AG08396 (cell line): Measurements from ENCODE around the gene LGALS16.
"Not testable (repeated sequence)": the region's sequence is repeated elsewhere in the genome, so short reads cannot be mapped to it uniquely, and the experiment has no call there.

Source experiments
- DNase-seq: peaks from one replicate; pipeline ENCODE4 v3.0.0; 2012; ENCODE audit warnings: low spot score, mixed read lengths

LGALS16 gene

GRCh38 chr19:39677961-39678889 is 22.5 kb downstream of the LGALS16 start:
- DNase-seq, result peak; percentile 7

- DNase-seq, result no peak
Measured at GRCh38 chr19:39679056-39679790, 23.5 kb downstream of the LGALS16 start.

- DNase-seq, result no peak
Measured at GRCh38 chr19:39679791-39680168, 24.1 kb downstream of the LGALS16 start.

- no peak for DNase-seq
Measured at GRCh38 chr19:39680593-39680992, 24.9 kb downstream of the LGALS16 start.

GRCh38 chr19:39681416-39681815 is 25.7 kb downstream of the LGALS16 start:
- DNase-seq, result no peak

- DNase-seq, result no peak
Measured at GRCh38 chr19:39684267-39684666, 28.6 kb downstream of the LGALS16 start.

- no peak for DNase-seq
Measured at GRCh38 chr19:39686739-39687138, 31.0 kb downstream of the LGALS16 start.

- not testable (repeated sequence) for DNase-seq
Measured at GRCh38 chr19:39688637-39689036, 32.9 kb downstream of the LGALS16 start.

GRCh38 chr19:39692166-39692565 is 36.5 kb downstream of the LGALS16 start:
- DNase-seq, result no peak

- DNase-seq, result no peak
Measured at GRCh38 chr19:39692822-39693221, 37.1 kb downstream of the LGALS16 start.

GRCh38 chr19:39695759-39696158 is 40.0 kb downstream of the LGALS16 start:
- no peak for DNase-seq

GRCh38 chr19:39696387-39696786 is 40.7 kb downstream of the LGALS16 start:
- no peak for DNase-seq

GRCh38 chr19:39698535-39698934 is 42.8 kb downstream of the LGALS16 start:
- DNase-seq, result no peak

GRCh38 chr19:39701291-39701690 is 45.6 kb downstream of the LGALS16 start:
- no peak for DNase-seq

- DNase-seq, result no peak
Measured at GRCh38 chr19:39704181-39705044, 48.7 kb downstream of the LGALS16 start, which contains the start of gene LGALS14. Gene LGALS14 (plus strand): TSS chr19:39704481. CDS start chr19:39704529, 48 bp downstream.

GRCh38 chr19:39705578-39706188 is 50.0 kb downstream of the LGALS16 start:
- no peak for DNase-seq

GRCh38 chr19:39708594-39708993 is 52.9 kb downstream of the LGALS16 start:
- DNase-seq, result no peak

GRCh38 chr19:39709026-39709872 is 53.5 kb downstream of the LGALS16 start:
- no peak for DNase-seq
